NCI-H1105 (cell line): ENCODE data around the gene FNBP1.

Source experiments
- DNase-seq: peaks from one replicate; lab custom pipeline; 2025; lab: John Stamatoyannopoulos, UW

The FNBP1 gene

GRCh38 chr9:130042885-130043653, at the start of gene FNBP1:
TSS of gene FNBP1 (minus strand) at chr9:130043189. CDS start at chr9:130042975, 214 bp downstream.
- peak; percentile 57 for DNase-seq

- DNase-seq = no peak
Measured at GRCh38 chr9:130090915-130091314, 47.9 kb upstream of the FNBP1 start.

GRCh38 chr9:130089141-130089540, 46.2 kb upstream of the FNBP1 start:
- DNase-seq = no peak

- DNase-seq = no peak
Measured at GRCh38 chr9:130088051-130088450, 45.1 kb upstream of the FNBP1 start.

- DNase-seq = no peak
Measured at GRCh38 chr9:130084337-130084736, 41.3 kb upstream of the FNBP1 start.

DNA sequence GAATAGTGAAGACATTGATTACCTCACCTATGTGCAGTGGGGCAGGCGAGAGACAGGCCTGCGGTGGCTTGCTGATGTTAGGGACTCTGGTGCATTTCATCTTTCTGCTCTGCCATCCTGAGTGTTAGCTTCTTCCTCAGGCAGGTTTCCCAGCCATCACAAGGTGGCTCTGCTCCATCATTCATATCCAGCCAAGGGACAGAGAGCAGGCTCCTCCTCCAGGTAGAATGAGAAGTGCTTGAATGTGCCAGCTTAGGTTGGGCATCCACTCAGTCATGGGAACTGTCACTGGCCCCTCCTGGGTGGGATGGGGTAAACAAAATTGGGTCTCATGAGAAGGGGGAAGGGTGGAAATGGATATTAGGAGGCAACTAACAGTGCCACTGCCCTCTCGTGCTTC, 35.6 kb upstream of the FNBP1 start:
- DNase-seq = no peak

GRCh38 chr9:130073373-130073772, 30.4 kb upstream of the FNBP1 start:
- no peak for DNase-seq

DNA sequence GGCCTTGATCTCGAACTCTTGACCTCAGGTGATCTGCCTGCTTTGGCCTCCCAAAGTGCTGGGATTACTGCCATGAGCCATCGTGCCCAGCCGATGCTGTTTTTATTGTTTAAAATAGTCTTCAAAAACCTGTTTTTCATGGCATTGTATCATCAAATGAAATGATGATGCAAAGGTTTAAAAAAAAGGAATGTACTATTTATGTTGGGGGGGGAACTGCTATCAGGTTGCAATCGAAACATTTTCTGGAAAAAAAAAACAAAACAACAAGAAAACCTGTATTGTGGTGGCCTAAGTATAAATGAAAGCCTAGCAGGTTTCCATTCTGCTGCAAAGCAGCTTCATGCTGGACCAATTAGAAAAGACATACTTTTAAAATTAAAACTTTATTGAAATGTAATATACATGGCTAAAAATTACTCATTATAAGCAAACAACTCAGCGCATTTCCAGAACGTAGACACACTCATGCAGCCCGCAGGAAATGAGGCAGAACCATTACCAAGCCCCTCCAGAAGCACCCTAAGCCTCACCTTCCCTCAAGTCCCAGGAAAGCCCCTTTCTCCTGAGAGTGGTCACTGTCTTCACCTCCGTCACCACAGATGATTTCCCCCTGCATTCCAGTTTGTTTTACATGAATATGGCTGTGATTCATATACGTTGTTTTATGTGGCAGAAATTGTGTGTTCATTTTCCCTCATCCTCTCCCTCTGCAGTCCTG, 29.7 kb upstream of the FNBP1 start:
- DNase-seq = no peak

DNA sequence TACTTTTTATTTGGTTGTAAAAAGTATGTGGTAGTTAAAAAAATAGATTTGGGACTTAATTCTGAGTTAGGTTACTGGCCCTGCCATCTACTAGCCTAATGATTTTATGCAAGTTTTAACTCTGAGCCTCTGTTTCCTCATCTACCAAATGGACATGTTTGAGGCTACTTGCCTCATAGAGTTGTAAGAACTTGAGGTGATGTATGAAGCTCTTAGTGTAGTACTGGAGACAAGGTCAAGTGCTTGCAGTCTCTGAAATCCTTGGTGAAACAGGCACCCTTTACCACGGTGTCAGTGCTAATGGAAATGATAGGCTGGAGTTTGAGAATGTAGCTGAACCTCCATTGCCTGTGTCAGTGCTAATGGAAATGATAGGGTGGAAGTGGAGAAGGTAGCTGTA, 26.1 kb upstream of the FNBP1 start:
- no peak for DNase-seq

DNA sequence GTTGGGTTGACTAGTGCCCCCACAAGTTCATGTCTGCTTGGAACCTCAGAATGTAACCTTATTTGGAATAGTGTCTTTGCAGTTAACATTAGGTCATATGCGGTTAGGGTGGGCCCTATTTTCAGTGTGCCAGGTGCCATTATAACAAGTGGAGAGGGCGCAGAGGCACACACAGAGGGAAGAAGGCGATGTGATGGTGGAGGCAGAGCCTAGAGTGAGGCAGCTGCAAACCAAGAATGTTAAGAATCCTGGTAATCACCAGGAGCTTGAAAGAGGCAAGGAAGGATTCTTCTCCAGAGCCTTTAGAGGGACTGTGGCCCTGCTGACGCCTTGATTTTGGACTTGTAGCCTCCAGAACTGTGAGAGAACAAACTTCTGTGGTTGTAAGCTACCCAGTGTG, 21.6 kb upstream of the FNBP1 start:
- no peak for DNase-seq

DNA sequence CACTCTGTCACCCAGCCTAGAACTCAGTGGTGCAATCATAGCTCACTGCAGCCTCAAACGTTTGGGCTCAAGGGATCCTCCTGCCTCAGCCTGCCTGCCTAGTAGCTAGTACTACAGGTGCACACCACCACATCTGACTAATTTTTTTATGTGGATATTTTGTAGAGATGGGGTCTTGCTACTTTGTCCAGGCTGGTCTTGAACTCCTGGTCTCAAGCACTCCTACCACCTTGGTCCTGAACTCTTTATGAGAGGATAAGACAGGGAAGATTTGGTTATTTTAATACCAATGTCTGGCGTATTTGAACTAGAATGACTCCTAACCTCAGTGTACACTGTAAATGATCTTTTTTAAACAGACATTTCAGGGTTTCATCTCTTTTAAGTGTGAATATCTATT, 19.8 kb upstream of the FNBP1 start:
- DNase-seq = no peak

DNA sequence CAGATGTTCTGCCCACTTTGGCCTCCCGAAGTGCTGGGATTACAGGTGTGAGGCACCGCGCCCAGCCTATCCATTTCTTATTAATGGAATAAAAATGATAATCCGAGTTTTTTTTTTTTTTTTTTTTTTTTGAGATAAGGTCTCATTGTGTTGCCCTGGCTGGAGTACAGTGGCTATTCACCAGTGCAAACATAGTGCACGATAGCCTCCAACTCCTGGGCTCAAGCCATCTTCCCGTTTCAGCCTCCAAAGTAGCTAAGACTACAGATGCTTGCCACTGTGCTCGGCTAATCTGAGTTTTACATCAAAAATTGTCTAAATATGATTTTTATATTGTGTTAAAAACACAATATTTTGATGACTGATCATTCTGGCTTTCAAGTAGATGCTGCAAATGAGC, 17.3 kb upstream of the FNBP1 start:
- DNase-seq = no peak

GRCh38 chr9:130058887-130059286, 15.9 kb upstream of the FNBP1 start:
- DNase-seq = no peak

GRCh38 chr9:130058154-130058553, 15.2 kb upstream of the FNBP1 start:
- DNase-seq = no peak

GRCh38 chr9:130054820-130055219, 11.8 kb upstream of the FNBP1 start:
- DNase-seq = no peak

DNA sequence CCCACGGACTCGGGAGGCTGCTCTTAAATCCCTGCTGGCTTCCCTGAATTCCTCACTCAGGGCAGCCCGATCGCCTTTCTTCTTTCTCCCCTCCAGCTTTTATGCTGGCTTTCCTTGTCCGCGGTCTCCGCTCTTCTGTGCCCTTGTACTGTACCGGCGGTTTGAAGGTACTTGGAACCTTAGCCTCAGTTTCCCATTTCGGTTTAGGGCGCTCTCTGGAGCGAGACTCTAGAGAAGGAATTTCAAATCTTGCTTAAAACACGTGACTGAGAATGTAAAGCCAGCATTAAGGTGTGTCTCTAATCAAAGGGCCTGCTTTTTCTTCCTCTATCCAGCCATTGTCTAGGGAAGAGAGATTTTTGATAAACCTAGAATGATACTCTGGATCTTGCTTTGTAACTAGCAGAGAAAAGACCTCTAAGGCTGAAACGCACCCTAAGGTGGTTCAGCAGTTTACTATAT, 11.4 kb upstream of the FNBP1 start:
- no peak for DNase-seq

DNA sequence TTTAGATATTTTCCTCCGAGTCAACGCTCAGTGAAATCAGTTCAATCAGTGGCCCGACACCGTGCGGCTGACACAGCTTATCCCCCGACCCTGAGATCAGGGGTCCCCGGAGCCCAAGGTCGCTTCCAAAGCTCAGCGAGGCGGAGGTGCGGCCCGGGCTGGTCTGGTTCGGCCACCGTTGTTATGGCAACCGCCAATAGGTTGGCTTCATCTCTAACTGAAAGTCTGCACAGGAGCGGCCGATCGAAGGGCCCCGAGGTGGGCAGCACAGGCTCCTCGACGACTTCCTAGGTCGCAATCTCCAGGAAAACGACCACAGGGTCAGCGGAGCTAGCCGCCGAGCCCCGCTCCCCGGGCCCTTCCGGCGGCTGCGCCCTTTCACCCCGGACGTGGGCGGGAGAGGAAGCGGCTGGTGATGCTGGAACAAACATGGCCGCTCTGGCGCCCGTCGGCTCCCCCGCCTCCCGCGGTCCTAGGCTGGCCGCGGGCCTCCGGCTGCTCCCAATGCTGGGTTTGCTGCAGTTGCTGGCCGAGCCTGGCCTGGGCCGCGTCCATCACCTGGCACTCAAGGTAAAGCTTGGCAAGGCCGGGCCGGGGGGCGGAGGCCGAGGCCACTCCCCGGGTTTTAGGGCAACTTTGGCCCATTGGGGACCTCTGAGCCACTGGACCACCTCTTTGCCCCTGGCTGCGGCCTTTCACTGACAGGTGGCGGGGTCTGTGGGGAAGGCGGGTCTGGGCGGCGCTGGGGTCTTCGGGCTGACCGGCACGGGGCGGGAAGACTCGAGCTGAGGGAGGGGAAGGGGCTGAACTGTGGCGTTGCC, 10.7 kb upstream of the FNBP1 start, which contains the start of gene GPR107:
GPR107 (plus strand) TSS at position 403 of the 821 bp plus-strand sequence; CDS start at position 430, 27 bp downstream.
- peak; percentile 58 for DNase-seq

DNA sequence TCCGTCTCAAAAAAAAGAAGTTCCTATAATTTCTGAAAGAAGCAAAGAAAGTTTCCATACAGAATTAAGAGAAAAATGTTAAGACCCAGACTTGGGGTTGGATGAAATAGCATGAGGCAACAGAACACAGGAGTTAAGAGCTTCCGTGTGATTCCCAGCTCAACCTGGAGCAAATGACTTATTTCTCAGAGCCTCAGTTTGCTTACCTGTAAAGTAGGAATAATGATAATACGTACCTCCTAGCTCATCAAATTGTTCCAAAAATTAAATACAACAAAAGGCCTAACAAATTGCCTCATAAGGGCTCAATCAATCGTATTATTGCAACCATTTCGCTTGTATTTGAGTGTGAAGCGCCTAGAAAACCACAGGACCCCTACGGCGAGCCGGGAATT, 10.1 kb upstream of the FNBP1 start:
- DNase-seq = no peak

GRCh38 chr9:130051855-130052254, 8.9 kb upstream of the FNBP1 start:
- no peak for DNase-seq

- no peak for DNase-seq
Measured at GRCh38 chr9:130050462-130050861, 7.5 kb upstream of the FNBP1 start.

GRCh38 chr9:130049431-130050210, 6.6 kb upstream of the FNBP1 start:
- no peak for DNase-seq
